ENCODE measurements around the gene MMP15.

Gene MMP15

DNA sequence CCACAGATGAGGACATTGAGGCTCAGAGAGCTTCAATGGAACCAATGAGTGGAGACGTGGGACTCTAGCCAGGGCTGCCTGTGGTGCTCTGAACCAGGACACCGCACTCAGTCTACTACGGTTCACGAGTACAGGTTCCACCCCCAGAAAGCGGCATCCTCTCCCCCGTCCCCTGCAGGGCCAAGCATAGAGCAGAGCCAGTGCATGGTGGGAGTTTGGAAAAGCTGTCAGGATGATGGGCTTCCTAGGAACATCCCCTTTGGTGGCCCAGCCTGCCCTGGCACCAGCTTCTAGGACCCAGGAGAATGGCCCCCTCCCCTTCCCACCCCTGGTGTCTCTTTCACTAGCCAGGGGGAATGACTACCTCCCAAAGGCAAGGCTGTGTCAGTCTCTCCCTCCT is 33.5 kb upstream of the MMP15 start:
- DNase-seq (ENCODE audit: low read depth): no peak
- TF ChIP-seq, protein P1, sequence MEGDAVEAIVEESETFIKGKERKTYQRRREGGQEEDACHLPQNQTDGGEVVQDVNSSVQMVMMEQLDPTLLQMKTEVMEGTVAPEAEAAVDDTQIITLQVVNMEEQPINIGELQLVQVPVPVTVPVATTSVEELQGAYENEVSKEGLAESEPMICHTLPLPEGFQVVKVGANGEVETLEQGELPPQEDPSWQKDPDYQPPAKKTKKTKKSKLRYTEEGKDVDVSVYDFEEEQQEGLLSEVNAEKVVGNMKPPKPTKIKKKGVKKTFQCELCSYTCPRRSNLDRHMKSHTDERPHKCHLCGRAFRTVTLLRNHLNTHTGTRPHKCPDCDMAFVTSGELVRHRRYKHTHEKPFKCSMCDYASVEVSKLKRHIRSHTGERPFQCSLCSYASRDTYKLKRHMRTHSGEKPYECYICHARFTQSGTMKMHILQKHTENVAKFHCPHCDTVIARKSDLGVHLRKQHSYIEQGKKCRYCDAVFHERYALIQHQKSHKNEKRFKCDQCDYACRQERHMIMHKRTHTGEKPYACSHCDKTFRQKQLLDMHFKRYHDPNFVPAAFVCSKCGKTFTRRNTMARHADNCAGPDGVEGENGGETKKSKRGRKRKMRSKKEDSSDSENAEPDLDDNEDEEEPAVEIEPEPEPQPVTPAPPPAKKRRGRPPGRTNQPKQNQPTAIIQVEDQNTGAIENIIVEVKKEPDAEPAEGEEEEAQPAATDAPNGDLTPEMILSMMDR (IDR thresholded peaks at IDR 0.05; ENCODE audit: control insufficient read depth, extremely low read depth, insufficient read depth): no peak
- H3K4me3 ChIP-seq (ENCODE audit: low read depth, low read length): no peak overlapping the region

DNA sequence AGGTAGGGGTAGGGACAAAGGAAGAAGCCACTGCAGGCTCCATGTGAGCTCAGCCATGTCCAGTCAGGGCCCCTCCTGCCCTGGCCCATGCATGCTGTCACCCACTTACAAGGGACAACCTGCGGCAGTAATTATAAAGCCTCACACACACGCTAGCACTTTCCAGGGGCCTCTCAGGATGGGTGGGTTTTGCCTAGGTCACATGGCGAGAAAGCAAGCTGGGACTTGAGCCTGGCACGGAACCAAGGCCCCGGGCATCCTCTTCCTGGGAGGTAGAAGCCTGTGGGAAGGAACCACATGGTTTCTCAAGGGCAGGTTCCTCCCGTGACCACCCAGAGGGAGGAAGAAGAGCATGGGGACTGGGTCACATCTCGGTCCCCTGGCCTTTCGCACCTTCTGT is 32.1 kb upstream of the MMP15 start:
- TF ChIP-seq, protein P1 (IDR thresholded peaks at IDR 0.05; ENCODE audit: control insufficient read depth, extremely low read depth, insufficient read depth): no peak
- no peak overlapping the region for H3K4me3 ChIP-seq (ENCODE audit: low read depth, low read length)
- no peak for DNase-seq (ENCODE audit: low read depth)

DNA sequence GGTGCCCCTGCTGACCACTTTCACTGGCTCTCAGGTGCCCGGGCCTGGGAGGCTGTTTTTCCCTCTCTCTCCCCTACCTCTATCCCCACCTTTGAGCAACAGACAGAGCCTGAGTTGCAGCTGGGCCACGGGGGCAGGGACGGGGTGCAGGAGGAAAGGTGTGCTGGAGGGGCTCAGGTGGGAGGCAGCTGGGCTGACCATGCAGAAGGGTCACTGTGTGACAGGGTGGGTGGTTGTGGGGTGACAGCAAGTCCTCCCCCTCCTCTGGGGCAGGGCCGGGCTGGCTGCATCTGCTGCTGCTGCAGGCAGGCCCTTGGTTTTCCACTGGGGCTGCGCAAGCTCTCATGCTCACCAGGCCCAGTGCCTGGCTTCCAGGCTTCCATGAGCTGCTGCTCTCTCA is 31.7 kb upstream of the MMP15 start:
- H3K4me3 ChIP-seq (ENCODE audit: low read depth, low read length): no peak overlapping the region
- TF ChIP-seq, protein P1 (IDR thresholded peaks at IDR 0.05; ENCODE audit: control insufficient read depth, extremely low read depth, insufficient read depth): no peak
- no peak for DNase-seq (ENCODE audit: low read depth)

DNA sequence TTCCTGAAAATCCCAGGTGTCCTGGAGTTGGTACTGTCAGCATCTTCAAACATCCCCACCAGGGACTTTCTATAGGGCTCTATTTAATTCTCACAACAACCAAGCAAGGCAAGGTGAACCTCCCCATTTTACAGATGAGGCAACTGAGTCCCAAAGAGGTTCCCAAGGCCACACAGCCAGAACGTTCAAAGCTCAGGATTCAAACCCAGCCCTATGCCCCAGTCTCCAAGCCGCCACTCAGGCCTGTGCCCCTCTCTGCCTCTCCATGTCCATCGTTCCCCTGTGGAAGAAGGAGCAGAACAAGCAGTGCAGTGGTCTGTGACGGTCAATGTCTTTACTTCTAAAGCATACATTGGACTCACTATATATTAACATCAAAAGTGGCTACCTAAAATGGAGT is 31.2 kb upstream of the MMP15 start:
- H3K4me3 ChIP-seq (ENCODE audit: low read depth, low read length): no peak overlapping the region
- DNase-seq (ENCODE audit: low read depth): no peak
- TF ChIP-seq, protein P1 (IDR thresholded peaks at IDR 0.05; ENCODE audit: control insufficient read depth, extremely low read depth, insufficient read depth): no peak

DNA sequence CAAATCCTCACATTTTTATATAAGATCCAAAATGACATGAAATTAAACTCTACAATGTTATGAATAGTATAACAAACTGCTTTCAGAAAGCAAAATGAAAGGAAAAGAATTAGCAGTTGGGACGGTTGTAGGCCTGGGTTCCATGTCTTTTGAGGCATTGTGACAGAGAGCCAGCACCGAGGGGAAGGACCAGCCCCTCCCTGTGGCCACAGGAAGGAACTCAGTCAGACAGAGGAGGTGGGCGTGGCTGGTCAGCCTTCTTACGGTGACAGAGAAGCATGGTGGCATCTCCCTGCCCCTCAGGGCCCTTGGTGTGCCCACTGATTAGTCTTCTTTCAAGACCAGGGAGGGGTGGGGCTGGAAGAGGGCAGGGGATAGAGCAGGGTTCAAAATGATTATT is 30.8 kb upstream of the MMP15 start:
- TF ChIP-seq, protein P1 (IDR thresholded peaks at IDR 0.05; ENCODE audit: control insufficient read depth, extremely low read depth, insufficient read depth): 0 out of 2 replicates have a peak, but pooled peaks have one; percentile 38

DNA sequence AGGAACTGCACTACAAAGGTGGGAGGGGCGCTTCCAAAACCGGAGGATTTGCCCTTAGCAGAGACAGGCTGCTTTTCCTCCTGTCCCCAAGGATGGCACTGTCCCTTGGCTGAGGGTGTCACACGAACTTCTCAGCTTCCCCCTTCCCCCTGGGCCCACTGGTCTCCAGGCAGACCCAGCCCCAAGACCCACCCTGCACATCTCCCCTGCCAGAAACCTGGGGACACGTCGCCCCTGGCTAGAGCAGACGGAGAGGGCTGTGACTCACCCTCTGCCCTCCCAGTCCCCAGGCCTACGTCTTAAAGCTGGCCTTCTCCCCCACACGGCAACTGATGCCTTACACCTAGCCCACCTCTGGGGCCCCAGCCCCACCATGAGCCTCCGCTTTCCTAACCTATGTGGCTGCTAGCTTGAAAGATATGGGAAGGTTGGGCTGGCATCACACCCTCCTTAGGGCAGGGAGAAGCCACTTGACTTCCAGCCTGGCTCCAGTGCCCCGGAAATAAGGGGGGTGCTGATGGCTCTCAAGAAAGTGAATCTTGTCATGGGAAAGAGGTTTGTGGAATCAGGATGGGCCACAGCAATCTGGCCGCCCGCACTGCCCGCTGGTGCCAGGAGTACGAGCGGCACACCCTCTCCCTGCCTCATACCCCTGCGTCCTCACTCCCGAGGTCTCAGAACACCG is 29.7 kb upstream of the MMP15 start:
- DNase-seq (ENCODE audit: low read depth): no peak
- TF ChIP-seq, protein P1 (IDR thresholded peaks at IDR 0.05; ENCODE audit: control insufficient read depth, extremely low read depth, insufficient read depth): no peak
- no peak overlapping the region for H3K4me3 ChIP-seq (ENCODE audit: low read depth, low read length)

More for the DNA sequence above, 30.8 kb upstream of the MMP15 start:
- no peak overlapping the region for H3K4me3 ChIP-seq (ENCODE audit: low read depth, low read length)
- no peak for DNase-seq (ENCODE audit: low read depth)
